C4-2B (cell line): ENCODE measurements around the gene ST6GALNAC3.
"Not testable (repeated sequence)": the region's sequence is repeated elsewhere in the genome, so short reads cannot be mapped to it uniquely, and the experiment has no call there.

ENCODE experiments used
- ZFX ChIP-seq: fragments of 450-650 bp; IDR thresholded peaks from 2 replicates; pipeline ENCODE4 v1.6.1; 2017
- TF ChIP-seq, protein P1 (sequence below): fragments of 450-650 bp; conservative IDR thresholded peaks from 2 replicates; pipeline ENCODE4 v1.5.1; 2017; ENCODE audit warnings: mild to moderate bottlenecking

DNA sequence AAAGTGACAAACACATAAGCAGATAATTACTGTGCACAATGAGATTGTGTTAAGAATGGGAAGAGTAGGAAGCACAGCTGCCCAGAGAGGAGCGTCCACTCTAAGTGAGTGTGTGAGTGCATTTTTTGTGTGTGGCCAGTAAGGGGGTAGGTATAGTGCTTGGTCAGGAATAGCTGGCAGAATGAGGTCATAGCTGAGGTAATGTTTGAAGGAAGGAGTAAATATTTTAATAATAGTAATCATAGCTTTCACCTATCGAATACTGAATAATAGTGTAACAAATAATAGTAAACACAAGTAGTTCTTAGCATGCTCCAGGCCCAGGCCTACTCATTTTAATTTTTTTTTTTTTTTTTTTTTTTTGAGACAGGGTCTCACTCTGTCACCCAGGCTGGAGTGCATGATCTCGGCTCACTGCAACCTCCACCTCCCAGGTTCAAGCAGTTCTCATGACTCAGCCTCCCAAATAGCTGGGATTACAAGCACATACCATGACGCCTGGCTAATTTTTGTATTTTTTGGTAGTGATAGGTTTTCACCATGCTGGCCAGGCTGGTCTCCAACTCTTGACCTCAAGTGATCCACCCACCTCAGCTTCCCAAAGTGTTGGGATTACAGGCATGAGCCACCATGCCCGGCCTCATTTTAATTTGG lies 49.0 kb downstream of the ST6GALNAC3 start:
- TF ChIP-seq, protein P1, sequence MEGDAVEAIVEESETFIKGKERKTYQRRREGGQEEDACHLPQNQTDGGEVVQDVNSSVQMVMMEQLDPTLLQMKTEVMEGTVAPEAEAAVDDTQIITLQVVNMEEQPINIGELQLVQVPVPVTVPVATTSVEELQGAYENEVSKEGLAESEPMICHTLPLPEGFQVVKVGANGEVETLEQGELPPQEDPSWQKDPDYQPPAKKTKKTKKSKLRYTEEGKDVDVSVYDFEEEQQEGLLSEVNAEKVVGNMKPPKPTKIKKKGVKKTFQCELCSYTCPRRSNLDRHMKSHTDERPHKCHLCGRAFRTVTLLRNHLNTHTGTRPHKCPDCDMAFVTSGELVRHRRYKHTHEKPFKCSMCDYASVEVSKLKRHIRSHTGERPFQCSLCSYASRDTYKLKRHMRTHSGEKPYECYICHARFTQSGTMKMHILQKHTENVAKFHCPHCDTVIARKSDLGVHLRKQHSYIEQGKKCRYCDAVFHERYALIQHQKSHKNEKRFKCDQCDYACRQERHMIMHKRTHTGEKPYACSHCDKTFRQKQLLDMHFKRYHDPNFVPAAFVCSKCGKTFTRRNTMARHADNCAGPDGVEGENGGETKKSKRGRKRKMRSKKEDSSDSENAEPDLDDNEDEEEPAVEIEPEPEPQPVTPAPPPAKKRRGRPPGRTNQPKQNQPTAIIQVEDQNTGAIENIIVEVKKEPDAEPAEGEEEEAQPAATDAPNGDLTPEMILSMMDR = not testable (repeated sequence)
- TF ChIP-seq ZFX = not testable (repeated sequence)
